Fibroblast of lung (primary cell): ENCODE results near the gene ROR2. TPM values are rescaled to one million over a fixed set of nuclear protein-coding genes. Genes with fewer than 3 reads are reported as not detected.

Experiments used
- DNase-seq, 2 donors: peaks; one replicate each; pipeline versions ENCODE4 v3.0.0 to v3.0.0-alpha.2; 2010; ENCODE audit warnings: low read depth in 2 of 2
- H2AFZ ChIP-seq: 2 replicates; pipeline ENCODE4 v1.5.1; 2012; ENCODE audit warnings: low read length, control low read depth, inconsistent platforms
- H3K27ac ChIP-seq: 2 replicates; pipeline ENCODE4 v1.5.1; 2011; ENCODE audit warnings: low read length, control low read depth; ENCODE audit not compliant: insufficient read depth
- H3K27me3 ChIP-seq: 2 replicates; pipeline ENCODE4 v1.5.1; 2011; ENCODE audit warnings: mild to moderate bottlenecking, low read length; ENCODE audit not compliant: control insufficient read depth, insufficient read depth
- H3K36me3 ChIP-seq: 2 replicates; pipeline ENCODE4 v1.5.1; 2011; ENCODE audit warnings: low read length; ENCODE audit not compliant: control insufficient read depth, insufficient read depth
- H3K4me1 ChIP-seq: 2 replicates; pipeline ENCODE4 v1.5.1; 2011; ENCODE audit warnings: low read length; ENCODE audit not compliant: control insufficient read depth, insufficient read depth; ENCODE audit errors: extremely low read depth
- H3K4me2 ChIP-seq: 2 replicates; pipeline ENCODE4 v1.5.1; 2011; ENCODE audit warnings: low read length, control low read depth; ENCODE audit not compliant: insufficient read depth; ENCODE audit errors: extremely low read depth
- H3K4me3 ChIP-seq, 4 experiments: fragments of 200-600 bp in 1 of 4; sonication (generic) in 1 of 4; replicated peaks in 1 of 4; 2 replicates each; pipeline ENCODE4 v1.5.1; 2011 to 2016; ENCODE audit warnings: low read length in 4 of 4, low read depth in 3 of 4, mild to moderate bottlenecking in 3 of 4, control low read depth in 2 of 4, inconsistent platforms in 1 of 4, mixed read lengths in 1 of 4; ENCODE audit not compliant: insufficient read depth in 1 of 4; ENCODE audit errors: control extremely low read depth in 1 of 4
- H3K79me2 ChIP-seq: 2 replicates; pipeline ENCODE4 v1.5.1; 2012; ENCODE audit warnings: mild to moderate bottlenecking, low read length, inconsistent platforms; ENCODE audit not compliant: control insufficient read depth, insufficient read depth
- H3K9ac ChIP-seq: 2 replicates; pipeline ENCODE4 v1.5.1; 2011; ENCODE audit warnings: mild to moderate bottlenecking, low read length, control low read depth; ENCODE audit not compliant: insufficient read depth
- H3K9me3 ChIP-seq: 2 replicates; pipeline ENCODE4 v1.5.1; 2012; ENCODE audit warnings: low read depth, low read length; ENCODE audit not compliant: control insufficient read depth, insufficient read depth
- H4K20me1 ChIP-seq: 2 replicates; pipeline ENCODE4 v1.5.1; 2011; ENCODE audit warnings: low read length; ENCODE audit not compliant: control insufficient read depth, insufficient read depth; ENCODE audit errors: extremely low read depth
- EZH2 ChIP-seq: IDR thresholded peaks from 2 replicates; pipeline ENCODE4 v1.5.1; 2012; ENCODE audit warnings: low read length, control low read depth, mild to moderate bottlenecking; ENCODE audit errors: missing control alignments
- polyA plus RNA-seq, 2 donors: library from polyadenylated mRNA; depleted of rRNA in 1 of 2; stranded (reverse) in 1 of 2; unstranded in 1 of 2; fragments of >200 nt; gene quantifications; 2 replicates each; pipeline ENCODE4 v1.2.1, GENCODE V29; 2011 to 2012; ENCODE audit warnings: missing spikeins in 1 of 2
- total RNA-seq: library from RNA; depleted of rRNA; stranded (reverse); fragments of >200 nt; gene quantifications from 2 replicates; pipeline ENCODE4 v1.2.1, GENCODE V29; 2014
- TF ChIP-seq, protein P1 (sequence below), 2 donors: IDR thresholded peaks in 1 of 2; conservative IDR thresholded peaks in 1 of 2; 1 replicate in 1 of 2; 2 replicates in 1 of 2; pipeline ENCODE4 v1.5.1; 2011 to 2012; ENCODE audit warnings: low read length in 2 of 2, control low read depth in 1 of 2, inconsistent platforms in 1 of 2, low read depth in 1 of 2, mild to moderate bottlenecking in 1 of 2

ROR2 gene
- total and polyA plus RNA-seq, 2 donors (not counting 1 experiment from before 2014, with no cell fraction given) = 2.3 to 27.9 TPM

DNA sequence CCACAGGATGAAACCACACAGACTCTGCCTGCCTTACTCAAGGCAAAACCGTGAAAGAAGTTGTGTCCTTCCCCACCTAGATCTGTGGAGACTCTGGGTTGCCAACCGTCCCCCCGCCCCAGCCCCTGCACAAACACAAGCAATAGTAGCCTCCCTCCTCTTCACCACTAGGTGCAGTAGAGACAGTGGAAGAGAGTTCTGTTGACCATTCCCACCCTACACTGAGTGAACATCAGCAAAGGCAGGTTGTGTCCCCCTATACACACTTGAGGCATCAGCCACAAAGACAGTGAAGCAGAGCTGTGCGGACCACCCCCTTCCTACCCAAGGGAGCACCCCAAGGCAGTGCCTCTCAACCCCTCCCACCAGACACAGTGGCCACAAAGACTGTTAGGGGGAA is 302.7 kb downstream of the ROR2 start:
- H3K27ac ChIP-seq = no peak overlapping the region
- TF ChIP-seq, protein P1, sequence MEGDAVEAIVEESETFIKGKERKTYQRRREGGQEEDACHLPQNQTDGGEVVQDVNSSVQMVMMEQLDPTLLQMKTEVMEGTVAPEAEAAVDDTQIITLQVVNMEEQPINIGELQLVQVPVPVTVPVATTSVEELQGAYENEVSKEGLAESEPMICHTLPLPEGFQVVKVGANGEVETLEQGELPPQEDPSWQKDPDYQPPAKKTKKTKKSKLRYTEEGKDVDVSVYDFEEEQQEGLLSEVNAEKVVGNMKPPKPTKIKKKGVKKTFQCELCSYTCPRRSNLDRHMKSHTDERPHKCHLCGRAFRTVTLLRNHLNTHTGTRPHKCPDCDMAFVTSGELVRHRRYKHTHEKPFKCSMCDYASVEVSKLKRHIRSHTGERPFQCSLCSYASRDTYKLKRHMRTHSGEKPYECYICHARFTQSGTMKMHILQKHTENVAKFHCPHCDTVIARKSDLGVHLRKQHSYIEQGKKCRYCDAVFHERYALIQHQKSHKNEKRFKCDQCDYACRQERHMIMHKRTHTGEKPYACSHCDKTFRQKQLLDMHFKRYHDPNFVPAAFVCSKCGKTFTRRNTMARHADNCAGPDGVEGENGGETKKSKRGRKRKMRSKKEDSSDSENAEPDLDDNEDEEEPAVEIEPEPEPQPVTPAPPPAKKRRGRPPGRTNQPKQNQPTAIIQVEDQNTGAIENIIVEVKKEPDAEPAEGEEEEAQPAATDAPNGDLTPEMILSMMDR (conservative IDR thresholded peaks at IDR 0.05 in 1 of 2, IDR thresholded peaks at IDR 0.05 in 1 of 2; ENCODE audit: low read depth in 1 of 2, low read length in 2 of 2) = no peak
- no peak for TF ChIP-seq EZH2
- no peaks in the 10 kb centered on the region for H3K36me3 ChIP-seq
- no peak overlapping the region for H2AFZ ChIP-seq
- H3K27me3 ChIP-seq = peaks cover 4% of the 10 kb centered on the region
- no peaks in the 10 kb centered on the region for H3K9me3 ChIP-seq
- no peaks in the 10 kb centered on the region for H3K4me1 ChIP-seq
- no peak overlapping the region for H3K4me3 ChIP-seq
- H3K79me2 ChIP-seq = no peaks in the 10 kb centered on the region
- H3K4me2 ChIP-seq = no peak overlapping the region
- no peak overlapping the region for H3K9ac ChIP-seq
- no peak for DNase-seq
- H4K20me1 ChIP-seq = no peaks in the 10 kb centered on the region

DNA sequence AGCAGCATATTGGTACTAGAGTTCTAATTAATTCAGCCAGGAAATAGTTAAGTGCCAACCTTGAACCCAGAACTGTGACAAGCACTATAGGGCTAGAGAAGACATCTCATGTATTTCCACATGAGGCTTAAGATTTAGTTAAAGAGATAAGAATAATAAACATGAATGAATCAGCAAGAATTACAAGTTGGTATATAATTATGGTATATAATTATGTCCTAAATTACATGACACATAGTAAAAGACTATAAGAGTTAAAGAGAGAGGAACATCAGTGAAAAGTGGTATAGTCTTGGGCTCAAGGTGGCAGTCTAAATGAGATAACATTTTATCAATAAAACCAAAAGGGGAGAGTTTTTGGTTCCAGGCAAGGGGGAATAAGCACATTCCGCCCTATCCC is 303.3 kb downstream of the ROR2 start:
- H3K9me3 ChIP-seq = no peaks in the 10 kb centered on the region
- peaks cover 4% of the 10 kb centered on the region for H3K27me3 ChIP-seq
- DNase-seq = no peak
- no peak overlapping the region for H3K4me3 ChIP-seq
- no peak overlapping the region for H3K9ac ChIP-seq
- H3K4me2 ChIP-seq = no peak overlapping the region
- H3K27ac ChIP-seq = no peak overlapping the region
- no peaks in the 10 kb centered on the region for H3K4me1 ChIP-seq
- no peak for TF ChIP-seq EZH2
- H3K79me2 ChIP-seq = no peaks in the 10 kb centered on the region
- H4K20me1 ChIP-seq = no peaks in the 10 kb centered on the region
- no peak overlapping the region for H2AFZ ChIP-seq
- H3K36me3 ChIP-seq = no peaks in the 10 kb centered on the region

DNA sequence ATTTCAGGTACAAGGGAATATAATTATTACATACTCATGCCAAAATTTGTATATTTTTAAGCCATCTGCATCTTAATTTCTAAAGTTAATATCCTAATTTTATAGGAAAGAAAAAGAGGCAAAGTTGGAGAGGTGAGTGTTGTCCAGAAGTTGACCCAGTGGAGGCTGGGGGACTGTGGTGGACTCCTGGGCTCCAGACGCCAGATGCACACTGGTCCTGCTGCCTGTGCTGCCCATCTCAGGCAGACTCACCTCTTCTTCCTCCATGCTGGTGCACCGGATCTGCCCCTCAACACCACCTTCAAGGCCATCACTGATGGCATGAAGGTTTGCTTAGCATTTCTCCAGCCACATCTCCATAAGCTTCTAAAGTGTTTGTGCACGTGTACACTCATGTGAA is 305.6 kb downstream of the ROR2 start:
- no peaks in the 10 kb centered on the region for H3K9me3 ChIP-seq
- H2AFZ ChIP-seq = no peak overlapping the region
- no peaks in the 10 kb centered on the region for H3K36me3 ChIP-seq
- H3K4me2 ChIP-seq = no peak overlapping the region
- TF ChIP-seq, protein P1 (conservative IDR thresholded peaks at IDR 0.05 in 1 of 2, IDR thresholded peaks at IDR 0.05 in 1 of 2; ENCODE audit: low read depth in 1 of 2, low read length in 2 of 2) = no peak
- no peak for TF ChIP-seq EZH2
- H3K79me2 ChIP-seq = no peaks in the 10 kb centered on the region
- no peak overlapping the region for H3K4me3 ChIP-seq
- DNase-seq = no peak
- H4K20me1 ChIP-seq = no peaks in the 10 kb centered on the region
- no peaks in the 10 kb centered on the region for H3K4me1 ChIP-seq
- no peak overlapping the region for H3K9ac ChIP-seq
- no peak overlapping the region for H3K27ac ChIP-seq
- H3K27me3 ChIP-seq = peaks cover 4% of the 10 kb centered on the region
